B cell (primary cell): ENCODE data around the gene HOXA10. TPM values are rescaled to one million over a fixed set of nuclear protein-coding genes. Genes with fewer than 3 reads are reported as not detected.

Experiments used
- ATAC-seq: fragments of 200-7000 bp; cut with Tn5 transposase; one replicate; pipeline ENCODE4 v1.10.0; 2021; ENCODE audit warnings: low read depth, mild to moderate bottlenecking, moderate number of reproducible peaks, moderate library complexity
- CTCF ChIA-PET: fragments of 350-600 bp; sonication (Branson Sonifier 250); formaldehyde crosslinking; loops from one replicate; lab custom pipeline; 2021; ENCODE audit warnings: antibody characterized with exemption, inconsistent platforms; lab: Charles Lee
- POLR2A ChIA-PET: fragments of 350-600 bp; sonication (Branson Sonifier 250); formaldehyde crosslinking; loops from one replicate; lab custom pipeline; 2021; ENCODE audit warnings: antibody characterized with exemption; lab: Charles Lee
- DNase-seq: peaks from one replicate; pipeline ENCODE4 v3.0.0; 2013
- H2AFZ ChIP-seq: 2 replicates; pipeline ENCODE4 v1.6.1; 2012; ENCODE audit warnings: mild to moderate bottlenecking, low read depth, low read length; ENCODE audit not compliant: insufficient read depth, poor library complexity, severe bottlenecking
- H3K27ac ChIP-seq, 2 donors: 1 replicate in 1 of 2; 2 replicates in 1 of 2; pipeline ENCODE4 v1.5.1; 2012 to 2013; ENCODE audit warnings: low read length in 2 of 2, mild to moderate bottlenecking in 2 of 2, moderate library complexity in 1 of 2
- H3K27me3 ChIP-seq, 4 experiments: fragments of 200-600 bp in 1 of 4; sonication (generic) in 1 of 4; replicated peaks in 1 of 4; 1 replicate in 2 of 4; 2 replicates in 2 of 4; pipeline versions ENCODE4 v1.6.1 to v1.7.0; 2013 to 2016; ENCODE audit warnings: low read length in 3 of 4, mild to moderate bottlenecking in 2 of 4, mixed read lengths in 1 of 4, moderate library complexity in 1 of 4; ENCODE audit not compliant: insufficient read depth in 4 of 4, control insufficient read depth in 3 of 4; ENCODE audit errors: control extremely low read depth in 1 of 4
- H3K36me3 ChIP-seq, 2 experiments: replicated peaks in 1 of 2; 1 replicate in 1 of 2; 2 replicates in 1 of 2; pipeline versions ENCODE4 v1.6.1 to v1.7.1; 2013; ENCODE audit warnings: low read length in 1 of 2; ENCODE audit not compliant: insufficient read depth in 2 of 2, control insufficient read depth in 1 of 2; ENCODE audit errors: control extremely low read depth in 1 of 2, extremely low read depth in 1 of 2
- H3K4me1 ChIP-seq, 2 donors: fragments of 200-600 bp in 1 of 2; sonication (generic) in 1 of 2; 1 replicate in 1 of 2; 2 replicates in 1 of 2; pipeline versions ENCODE4 v1.5.1 to v1.6.1; 2013 to 2017; ENCODE audit warnings: low read length in 2 of 2; ENCODE audit not compliant: control insufficient read depth in 2 of 2, insufficient read depth in 2 of 2
- H3K4me2 ChIP-seq: replicated peaks from 2 replicates; pipeline ENCODE3; 2012; ENCODE audit warnings: mild to moderate bottlenecking, low read depth, low read length; ENCODE audit not compliant: poor library complexity, severe bottlenecking
- H3K4me3 ChIP-seq, 5 experiments: fragments of 200-600 bp in 1 of 5; sonication (generic) in 1 of 5; 1 replicate in 3 of 5; 2 replicates in 2 of 5; pipeline versions ENCODE4 v1.5.1 to v1.7.0; 2011 to 2016; ENCODE audit warnings: low read length in 4 of 5, mild to moderate bottlenecking in 4 of 5, low read depth in 2 of 5, control low read depth in 1 of 5, moderate library complexity in 1 of 5; ENCODE audit not compliant: insufficient read depth in 1 of 5; ENCODE audit errors: control extremely low read depth in 1 of 5, extremely low read depth in 1 of 5
- H3K79me2 ChIP-seq: fragments of 200-600 bp; sonication (generic); one replicate; pipeline ENCODE4 v1.6.0; 2016; ENCODE audit warnings: low read length; ENCODE audit not compliant: control insufficient read depth, insufficient read depth
- H3K9ac ChIP-seq: fragments of 200-600 bp; sonication (generic); 2 replicates; pipeline ENCODE4 v1.6.1; 2017; ENCODE audit warnings: mild to moderate bottlenecking, low read length, moderate library complexity
- H3K9me3 ChIP-seq, 3 donors: one replicate each; pipeline versions ENCODE4 v1.6.1 to v1.7.1; 2013; ENCODE audit warnings: low read length in 2 of 3; ENCODE audit not compliant: control insufficient read depth in 2 of 3, insufficient read depth in 1 of 3; ENCODE audit errors: control extremely low read depth in 1 of 3
- H4K20me1 ChIP-seq: 2 replicates; pipeline ENCODE4 v1.6.0; 2012; ENCODE audit warnings: mild to moderate bottlenecking, low read length; ENCODE audit not compliant: insufficient read depth, control insufficient read depth, poor library complexity, severe bottlenecking
- H3K27ac Mint-ChIP-seq: one replicate; pipeline ENCODE4 v1.8.0; 2021; ENCODE audit warnings: mixed read lengths
- H3K27me3 Mint-ChIP-seq: one replicate; pipeline ENCODE4 v1.8.0; 2021; ENCODE audit warnings: mixed read lengths
- H3K4me1 Mint-ChIP-seq: one replicate; pipeline ENCODE4 v1.8.0; 2021; ENCODE audit warnings: mixed read lengths
- H3K4me3 Mint-ChIP-seq: one replicate; pipeline ENCODE4 v1.8.0; 2021; ENCODE audit warnings: mixed read lengths
- H3K9me3 Mint-ChIP-seq: one replicate; pipeline ENCODE4 v1.8.0; 2022; ENCODE audit warnings: mixed read lengths; ENCODE audit not compliant: insufficient read depth
- EZH2 ChIP-seq: IDR thresholded peaks from 2 replicates; pipeline ENCODE4 v1.6.1; 2012; ENCODE audit warnings: borderline replicate concordance, low read depth, mild to moderate bottlenecking, moderate library complexity, low read length; ENCODE audit not compliant: insufficient read depth, poor library complexity, severe bottlenecking
- WGBS: methylation state at CpG from one replicate; pipeline ENCODE4 v1.1.5; 2013; ENCODE audit warnings: missing lambda C conversion rate; ENCODE audit not compliant: insufficient coverage; 5-methylcytosine and 5-hydroxymethylcytosine counted together
- intact Hi-C: fragments of 100-400 bp; cut with micrococcal nuclease; formaldehyde crosslinking; loops from one replicate; pipeline ENCODE4 v1.10.0; 2022
- polyA plus RNA-seq: library from polyadenylated mRNA; depleted of rRNA; stranded (reverse); fragments of >200 nt; gene quantifications from 2 replicates; pipeline ENCODE4 v1.2.3, GENCODE V29; 2012
- total RNA-seq, 2 donors: library from RNA; stranded (reverse); fragments of 120-200 nt in 1 of 2; gene quantifications; 1 replicate in 1 of 2; 2 replicates in 1 of 2; pipeline versions ENCODE4 v1.2.3 to v1.2.4, GENCODE V29; 2013 to 2022
- TF ChIP-seq, protein P1 (sequence below): fragments of 200-600 bp; IDR thresholded peaks from one replicate; pipeline ENCODE4 v1.8.0; 2022; ENCODE audit warnings: antibody characterized with exemption, mild to moderate bottlenecking

HOXA10 gene
- total and polyA plus RNA-seq, 2 donors (not counting 1 experiment from before 2014, with no cell fraction given): not detected

DNA sequence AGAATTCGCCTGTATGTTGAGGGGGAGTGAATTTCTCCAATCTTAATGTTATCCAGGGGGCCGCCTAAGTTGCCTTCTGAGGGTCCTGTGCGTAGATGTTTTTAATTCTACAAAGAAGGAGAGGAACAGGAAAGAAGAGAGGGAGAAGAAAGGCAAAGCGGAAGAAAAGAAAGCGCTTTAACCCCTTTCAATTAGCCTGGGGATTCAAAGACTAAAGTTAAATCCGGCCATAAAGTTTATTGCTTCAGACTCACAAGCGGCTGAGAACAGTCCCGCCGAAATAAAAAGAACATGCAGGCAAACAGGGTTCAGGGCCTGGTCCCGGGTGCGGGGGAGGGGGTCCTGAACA is 35.2 kb downstream of the HOXA10 start:
- Histone ChIP-seq H3K4me2 (no peak overlapping the region), H4K20me1 (no peaks in the 10 kb centered on the region), H3K27me3 (peaks cover 0 to 37% (median 23%) of the 10 kb centered on the region in 4 experiments), H3K4me1 (no peaks in the 10 kb centered on the region), H3K4me3 (no peak overlapping the region), H3K9me3 (peaks cover 0 to 15% (median 0%) of the 10 kb centered on the region in 3 donors), H3K36me3 (no peaks in the 10 kb centered on the region), H3K27ac (no peak overlapping the region), H3K79me2 (no peaks in the 10 kb centered on the region), H3K9ac (no peak overlapping the region), H2AFZ (no peak overlapping the region)
- ChIA-PET POLR2A (no interaction called here), CTCF (no interaction called here)
- Mint-ChIP-seq H3K27ac (no peak overlapping the region), H3K9me3 (no peaks in the 10 kb centered on the region), H3K4me3 (no peak overlapping the region), H3K4me1 (peaks cover 4% of the 10 kb centered on the region), H3K27me3 (peaks cover 61% of the 10 kb centered on the region)
- TF ChIP-seq, protein P1, sequence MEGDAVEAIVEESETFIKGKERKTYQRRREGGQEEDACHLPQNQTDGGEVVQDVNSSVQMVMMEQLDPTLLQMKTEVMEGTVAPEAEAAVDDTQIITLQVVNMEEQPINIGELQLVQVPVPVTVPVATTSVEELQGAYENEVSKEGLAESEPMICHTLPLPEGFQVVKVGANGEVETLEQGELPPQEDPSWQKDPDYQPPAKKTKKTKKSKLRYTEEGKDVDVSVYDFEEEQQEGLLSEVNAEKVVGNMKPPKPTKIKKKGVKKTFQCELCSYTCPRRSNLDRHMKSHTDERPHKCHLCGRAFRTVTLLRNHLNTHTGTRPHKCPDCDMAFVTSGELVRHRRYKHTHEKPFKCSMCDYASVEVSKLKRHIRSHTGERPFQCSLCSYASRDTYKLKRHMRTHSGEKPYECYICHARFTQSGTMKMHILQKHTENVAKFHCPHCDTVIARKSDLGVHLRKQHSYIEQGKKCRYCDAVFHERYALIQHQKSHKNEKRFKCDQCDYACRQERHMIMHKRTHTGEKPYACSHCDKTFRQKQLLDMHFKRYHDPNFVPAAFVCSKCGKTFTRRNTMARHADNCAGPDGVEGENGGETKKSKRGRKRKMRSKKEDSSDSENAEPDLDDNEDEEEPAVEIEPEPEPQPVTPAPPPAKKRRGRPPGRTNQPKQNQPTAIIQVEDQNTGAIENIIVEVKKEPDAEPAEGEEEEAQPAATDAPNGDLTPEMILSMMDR: no peak
- no peak for TF ChIP-seq EZH2
- 99% methylated on average over 8 of the region's 11 CpGs for WGBS
- ATAC-seq (no peak), DNase-seq (no peak)
- intact Hi-C loops: no loop called here

DNA sequence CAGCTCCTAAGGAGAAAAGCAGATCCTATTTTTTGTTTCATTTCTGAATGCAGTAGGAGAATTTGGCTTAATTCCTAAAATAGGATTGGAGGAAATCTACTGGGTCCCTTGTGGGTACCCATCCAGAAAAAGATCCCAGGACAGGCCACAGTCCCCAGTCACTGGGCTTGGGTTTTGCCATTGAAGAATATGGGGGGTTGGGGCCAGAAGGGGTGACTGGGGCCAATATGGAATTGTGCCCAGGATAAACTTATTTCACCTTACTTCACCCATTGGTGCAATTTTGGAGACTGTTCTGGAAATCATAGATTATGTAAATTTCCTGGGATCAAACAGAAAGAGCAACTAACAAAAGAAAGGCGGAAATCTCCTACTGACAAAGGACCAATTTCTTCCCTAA is 35.6 kb downstream of the HOXA10 start:
- H3K27me3 ChIP-seq: peaks cover 0 to 35% (median 23%) of the 10 kb centered on the region in 4 experiments
- POLR2A ChIA-PET: no interaction called here
- Mint-ChIP-seq H3K4me1 (peaks cover 4% of the 10 kb centered on the region), H3K9me3 (no peaks in the 10 kb centered on the region), H3K27me3 (peaks cover 61% of the 10 kb centered on the region), H3K27ac (no peak overlapping the region), H3K4me3 (no peak overlapping the region)
- TF ChIP-seq, protein P1: no peak
- TF ChIP-seq EZH2: no peak
- intact Hi-C loops: no loop called here
- no peaks in the 10 kb centered on the region for H3K4me1 ChIP-seq
- no peaks in the 10 kb centered on the region for H3K79me2 ChIP-seq
- no peak for ATAC-seq
- H2AFZ ChIP-seq: no peak overlapping the region
- no peak overlapping the region for H3K9ac ChIP-seq
- no peaks in the 10 kb centered on the region for H3K36me3 ChIP-seq
- CTCF ChIA-PET: interaction anchor here (0.8 kb wide), 1 partner anchor 52 kb away, joined by 4 read pairs; no protein-coding TSS in a partner anchor
- no peak overlapping the region for H3K4me3 ChIP-seq
- H3K4me2 ChIP-seq: no peak overlapping the region
- no CpG with 5 or more reads among the region's 1 CpG for WGBS
- H3K27ac ChIP-seq: no peak overlapping the region
- H4K20me1 ChIP-seq: no peaks in the 10 kb centered on the region
- DNase-seq: no peak
- H3K9me3 ChIP-seq: peaks cover 0 to 12% (median 0%) of the 10 kb centered on the region in 3 donors
